Rectal smooth muscle tissue (tissue), 1 donor: Measurements from ENCODE around the gene MED9.

Experiments used
- H3K27ac ChIP-seq: one replicate; pipeline ENCODE4 v1.7.0; 2013; ENCODE audit warnings: low read depth, low read length, inconsistent platforms
- H3K27me3 ChIP-seq: one replicate; pipeline ENCODE4 v1.7.0; 2013; ENCODE audit warnings: low read length; ENCODE audit not compliant: control insufficient read depth, insufficient read depth
- H3K36me3 ChIP-seq: one replicate; pipeline ENCODE4 v1.7.0; 2013; ENCODE audit warnings: low read length; ENCODE audit not compliant: control insufficient read depth, insufficient read depth
- H3K4me1 ChIP-seq: one replicate; pipeline ENCODE4 v1.7.0; 2013; ENCODE audit warnings: low read length; ENCODE audit not compliant: control insufficient read depth, insufficient read depth
- H3K4me3 ChIP-seq: one replicate; pipeline ENCODE4 v1.7.0; 2013; ENCODE audit warnings: low read length
- H3K9ac ChIP-seq: one replicate; pipeline ENCODE4 v1.7.0; 2013; ENCODE audit warnings: low read length

Gene MED9

DNA sequence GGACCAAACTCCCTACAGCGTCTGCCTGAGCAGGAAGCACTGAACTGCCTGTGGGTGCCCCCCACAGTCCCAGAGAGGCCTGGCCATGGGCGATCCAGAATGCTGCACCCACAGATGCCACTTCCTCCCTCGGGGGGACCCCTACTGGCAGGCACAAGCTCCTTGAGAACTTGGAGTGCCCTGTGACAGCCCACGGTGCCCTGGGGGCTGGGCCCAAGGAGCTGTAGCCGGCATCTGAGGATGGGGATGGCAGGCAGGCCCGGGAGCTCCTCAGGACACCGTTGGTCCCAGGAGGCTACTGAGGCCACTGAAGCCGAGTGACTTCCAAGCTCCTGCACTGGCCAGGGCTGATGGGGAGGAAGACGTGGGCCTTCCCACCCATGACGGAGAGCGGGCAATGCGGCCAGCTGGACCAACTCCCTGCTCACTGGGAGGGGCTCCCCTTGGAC, 34.5 kb downstream of the MED9 start:
- H3K36me3 ChIP-seq: no peaks in the 10 kb centered on the region
- H3K9ac ChIP-seq: no peak overlapping the region
- no peaks in the 10 kb centered on the region for H3K27me3 ChIP-seq
- no peak overlapping the region for H3K27ac ChIP-seq
- no peak overlapping the region for H3K4me3 ChIP-seq
- H3K4me1 ChIP-seq: no peaks in the 10 kb centered on the region

DNA sequence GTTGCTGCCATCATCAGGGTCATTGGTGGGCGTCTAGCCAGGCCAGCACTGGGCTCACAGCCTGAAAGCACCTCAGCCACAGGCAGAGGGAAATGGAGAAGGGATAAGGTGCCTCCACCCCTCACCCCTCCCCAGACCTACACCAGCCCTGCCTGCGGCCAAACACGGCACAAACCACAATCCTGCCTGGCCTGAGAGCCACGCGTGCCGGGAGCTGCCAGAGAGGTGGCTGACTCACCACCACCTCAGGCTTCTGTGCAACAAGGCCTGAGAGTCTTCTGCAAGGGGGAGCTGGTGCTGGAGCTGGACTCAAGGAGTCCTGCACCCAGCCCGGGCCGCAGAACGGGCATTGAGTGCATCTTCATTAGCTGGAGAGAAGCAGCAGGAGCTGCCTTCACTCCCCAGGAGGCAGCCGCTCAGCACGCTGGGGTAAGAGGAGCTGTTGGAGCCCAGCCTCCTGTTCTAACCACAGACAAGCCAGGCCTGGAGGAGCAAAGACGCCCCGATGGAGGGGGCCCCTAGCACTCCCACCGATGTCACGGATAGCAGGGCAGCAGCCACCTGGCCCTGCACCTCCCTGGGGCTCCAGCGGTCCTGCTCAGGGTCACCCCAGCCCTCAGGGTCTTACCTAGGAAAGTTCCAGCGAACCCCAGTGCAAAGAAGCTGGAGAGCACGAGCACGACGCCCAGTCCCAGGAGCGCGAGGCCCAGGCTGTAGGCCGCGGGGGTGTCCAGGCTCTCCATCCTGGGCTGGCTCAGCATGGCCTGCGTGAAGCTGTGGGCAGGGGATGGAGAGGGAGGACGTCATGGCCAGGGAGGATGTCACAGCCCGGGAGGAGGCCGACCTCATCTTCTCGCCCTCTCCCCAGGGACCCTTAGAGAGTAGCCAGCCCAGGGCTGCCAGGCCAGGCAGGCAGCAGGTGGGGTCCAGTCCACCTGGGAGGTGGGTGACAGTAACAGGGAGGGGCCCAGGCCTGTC, 35.4 kb downstream of the MED9 start:
- Histone ChIP-seq H3K9ac (no peak overlapping the region), H3K36me3 (no peaks in the 10 kb centered on the region), H3K27ac (no peak overlapping the region), H3K4me1 (no peaks in the 10 kb centered on the region), H3K27me3 (no peaks in the 10 kb centered on the region), H3K4me3 (no peak overlapping the region)

DNA sequence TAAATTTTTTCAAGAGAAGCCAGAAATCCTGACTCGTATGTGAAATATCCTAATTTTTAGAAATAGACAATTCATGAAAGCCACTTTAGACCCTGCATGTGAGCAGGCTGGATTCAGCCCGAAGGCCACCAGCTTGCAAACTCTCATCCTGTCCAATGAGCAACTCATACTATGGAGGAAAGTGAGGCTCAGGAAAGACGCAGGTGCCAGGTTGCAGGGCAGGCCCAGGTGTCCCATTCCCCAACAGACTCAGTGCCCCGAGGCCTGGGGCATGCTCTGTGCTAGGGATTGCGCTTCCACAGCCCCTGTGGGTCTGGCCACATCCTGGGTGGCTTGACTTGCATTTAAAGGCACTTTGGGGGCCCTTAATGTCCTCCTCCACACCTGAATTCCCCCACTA, 36.1 kb downstream of the MED9 start:
- Histone ChIP-seq H3K9ac (no peak overlapping the region), H3K4me3 (no peak overlapping the region), H3K4me1 (no peaks in the 10 kb centered on the region), H3K36me3 (no peaks in the 10 kb centered on the region), H3K27ac (no peak overlapping the region), H3K27me3 (no peaks in the 10 kb centered on the region)

DNA sequence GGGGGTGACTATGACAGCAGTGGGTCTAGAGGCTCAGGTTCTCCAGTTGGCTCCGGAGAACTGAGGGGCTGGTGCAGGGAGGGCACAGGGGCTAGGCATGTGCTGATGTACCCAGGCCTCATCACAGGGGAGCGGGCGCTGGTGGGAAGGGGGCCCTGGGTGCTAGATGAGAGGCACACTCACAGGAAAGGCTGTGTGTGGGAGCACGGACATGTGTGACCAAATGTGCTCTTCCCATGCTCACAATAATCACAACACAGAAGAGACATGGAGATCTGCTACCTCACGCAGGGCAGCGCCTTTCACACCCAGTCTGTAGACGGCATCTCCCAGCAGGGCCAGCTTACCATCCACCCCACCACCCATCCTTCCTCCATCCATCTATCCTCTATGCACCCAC, 36.8 kb downstream of the MED9 start:
- Histone ChIP-seq H3K4me1 (no peaks in the 10 kb centered on the region), H3K36me3 (no peaks in the 10 kb centered on the region), H3K9ac (no peak overlapping the region), H3K27me3 (no peaks in the 10 kb centered on the region), H3K4me3 (no peak overlapping the region), H3K27ac (no peak overlapping the region)

DNA sequence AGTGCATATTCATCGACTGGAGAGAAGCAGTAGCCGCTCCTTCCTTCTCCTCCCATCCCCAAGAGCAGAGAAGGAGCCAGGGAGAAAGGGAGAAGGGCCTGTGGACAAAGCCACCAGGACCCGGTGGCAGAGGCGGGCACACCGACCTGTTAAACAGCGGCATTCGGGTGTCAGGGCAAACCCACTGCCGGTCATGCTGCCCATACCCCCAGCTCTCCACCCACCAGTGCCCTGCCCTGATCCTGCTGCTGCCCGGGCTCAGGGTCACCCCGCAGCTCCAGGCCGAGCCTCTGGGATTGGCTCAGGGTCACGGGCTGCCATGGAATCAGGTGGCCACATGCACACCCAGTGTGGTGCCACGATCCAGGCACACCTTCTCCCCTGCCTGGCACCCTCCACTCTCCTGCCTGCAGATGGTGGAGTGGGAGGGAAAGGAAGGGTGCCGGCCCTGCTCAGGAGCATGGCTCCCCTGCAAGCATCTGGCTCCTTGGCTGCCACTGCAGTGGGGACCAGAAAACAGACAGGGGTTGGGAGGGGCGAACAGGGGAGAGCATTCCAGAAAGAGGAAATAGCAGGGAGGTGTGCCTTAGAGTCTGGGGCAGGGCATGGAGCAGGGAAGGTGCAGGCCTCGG, 37.7 kb downstream of the MED9 start:
- Histone ChIP-seq H3K27me3 (no peaks in the 10 kb centered on the region), H3K4me1 (no peaks in the 10 kb centered on the region), H3K9ac (no peak overlapping the region), H3K27ac (no peak overlapping the region), H3K4me3 (no peak overlapping the region), H3K36me3 (no peaks in the 10 kb centered on the region)

DNA sequence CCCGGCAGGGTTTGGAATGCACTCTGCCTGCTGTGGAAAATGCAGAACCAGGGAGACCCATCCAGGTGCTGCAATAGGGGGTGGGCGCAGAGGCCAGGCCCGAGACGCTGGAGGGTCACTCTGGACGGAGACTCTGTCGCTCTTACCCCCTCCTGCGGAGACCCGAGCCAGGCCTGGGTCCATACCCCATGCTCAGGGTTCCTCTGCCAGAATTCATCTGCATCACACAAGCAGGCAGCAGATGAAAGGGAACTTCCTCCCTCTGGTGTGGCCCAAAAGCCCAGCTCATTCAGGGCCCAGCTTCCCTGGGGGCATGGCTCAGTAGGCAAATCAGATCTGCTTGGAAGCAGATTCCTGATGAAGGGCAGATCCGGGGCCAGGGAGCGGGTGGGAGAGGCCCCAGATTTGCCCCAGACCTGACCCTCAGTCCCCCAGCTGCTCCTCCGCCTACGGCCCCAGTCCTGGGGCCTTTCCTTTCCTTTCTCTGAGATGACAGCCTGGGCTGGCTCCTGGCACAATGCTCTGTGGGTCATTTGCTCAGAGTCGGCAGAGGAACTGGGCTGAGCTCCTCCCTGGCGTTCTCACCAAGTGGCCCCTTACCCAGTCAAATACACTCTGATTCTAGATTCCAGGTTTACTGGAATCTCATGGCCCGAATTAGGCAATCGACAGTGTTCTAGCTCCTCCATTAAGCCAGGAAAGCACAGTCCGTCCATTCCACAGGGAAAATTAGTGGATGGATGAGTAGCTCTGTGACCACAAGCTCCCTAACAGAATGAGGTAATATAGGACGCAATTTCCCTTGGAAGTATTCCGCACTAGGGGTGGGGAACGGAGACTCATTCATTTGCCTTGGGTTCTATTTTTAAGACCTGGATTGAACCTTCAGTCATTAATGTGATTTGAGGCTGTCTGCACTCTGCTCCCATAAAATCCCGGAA, 38.5 kb downstream of the MED9 start:
- H3K9ac ChIP-seq: no peak overlapping the region
- H3K27ac ChIP-seq: no peak overlapping the region
- no peaks in the 10 kb centered on the region for H3K27me3 ChIP-seq
- H3K4me3 ChIP-seq: no peak overlapping the region
- H3K36me3 ChIP-seq: no peaks in the 10 kb centered on the region
- H3K4me1 ChIP-seq: no peaks in the 10 kb centered on the region

DNA sequence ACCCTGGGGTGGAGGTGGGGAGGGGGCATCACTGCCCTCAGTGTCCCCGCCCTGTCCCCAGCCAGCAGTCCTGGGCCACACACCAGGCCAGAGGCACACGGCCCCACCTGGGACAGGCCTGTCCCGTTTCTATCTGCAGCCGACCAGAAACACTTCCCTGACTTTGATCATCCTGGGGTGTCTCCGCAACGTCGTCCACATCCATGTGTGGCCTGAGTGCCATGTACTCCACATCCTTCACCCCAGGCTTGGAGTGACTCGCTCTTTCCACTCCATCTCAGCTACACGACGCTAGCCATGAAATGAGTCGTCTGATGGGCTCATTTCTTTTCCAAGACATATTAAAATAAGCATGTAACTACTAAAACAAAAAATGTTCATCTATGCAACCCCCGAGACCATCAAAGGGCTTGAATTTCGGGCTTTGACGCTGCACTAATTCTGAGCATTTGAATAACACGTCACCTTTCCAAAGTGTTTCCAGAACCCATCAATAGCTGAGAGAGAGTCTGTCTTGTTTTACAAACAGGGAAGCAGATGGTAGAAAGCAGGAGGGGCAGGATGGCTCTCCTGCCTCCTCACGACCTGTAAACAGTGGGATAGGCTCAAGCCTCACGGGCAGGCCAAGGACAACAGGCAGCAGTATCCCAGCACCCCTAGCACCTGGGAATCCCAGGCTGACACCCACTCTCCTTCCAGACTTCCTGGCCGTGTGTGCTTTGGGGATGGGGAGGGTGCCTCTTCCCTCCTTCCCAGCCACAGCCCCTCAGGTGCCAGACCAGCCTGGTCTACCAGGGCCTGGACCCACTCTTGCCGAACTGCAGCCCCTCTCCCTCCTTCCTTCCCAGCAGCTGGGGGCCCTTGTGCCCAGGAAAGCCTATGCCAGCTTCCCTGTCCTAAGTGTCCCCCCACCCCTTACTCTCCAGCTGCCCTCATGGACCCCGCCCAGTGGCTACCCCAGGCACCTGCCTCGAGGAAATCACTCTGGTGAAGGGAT, 39.4 kb downstream of the MED9 start:
- Histone ChIP-seq H3K4me3 (no peak overlapping the region), H3K4me1 (no peaks in the 10 kb centered on the region), H3K27ac (no peak overlapping the region), H3K36me3 (no peaks in the 10 kb centered on the region), H3K9ac (no peak overlapping the region), H3K27me3 (no peaks in the 10 kb centered on the region)

DNA sequence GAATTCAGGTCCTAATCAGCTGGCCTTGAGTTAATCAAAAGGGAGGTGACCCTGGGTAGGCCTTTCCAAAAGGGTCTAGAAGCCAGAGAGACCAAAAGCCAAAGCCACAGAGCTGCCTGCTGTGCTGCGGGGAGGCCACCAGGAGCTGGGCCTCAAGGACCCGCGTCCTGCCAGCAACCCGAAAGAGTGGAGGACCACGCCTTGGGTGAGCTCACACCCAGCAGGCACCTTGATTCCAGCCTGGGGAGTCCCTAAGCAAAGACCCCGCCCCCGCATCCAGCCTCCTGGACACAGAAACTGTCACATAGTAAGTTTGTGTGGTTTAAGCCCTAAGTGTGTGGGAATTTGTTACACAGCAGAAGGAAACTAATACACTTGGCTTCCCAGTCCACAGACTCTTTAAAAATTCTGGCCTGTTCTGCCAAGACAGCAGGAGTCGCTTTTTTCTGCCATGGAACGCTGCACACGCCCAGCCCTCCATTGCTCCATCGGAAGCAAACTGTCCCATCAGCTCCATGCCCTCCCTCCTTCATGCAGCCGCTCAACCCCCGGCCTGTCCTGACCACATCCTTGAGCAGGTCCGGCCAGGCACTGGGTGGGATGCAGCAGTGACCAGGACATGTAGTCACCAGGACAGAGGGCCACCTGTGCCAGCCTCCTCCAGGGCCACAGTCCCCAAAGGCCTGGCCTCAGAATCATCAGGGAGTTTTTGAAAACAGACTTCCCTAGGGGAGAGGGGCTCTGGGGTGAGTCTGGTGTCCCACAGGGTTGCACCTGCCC, 40.3 kb downstream of the MED9 start:
- Histone ChIP-seq H3K27me3 (no peaks in the 10 kb centered on the region), H3K4me3 (no peak overlapping the region), H3K4me1 (no peaks in the 10 kb centered on the region), H3K36me3 (no peaks in the 10 kb centered on the region), H3K27ac (no peak overlapping the region), H3K9ac (no peak overlapping the region)

DNA sequence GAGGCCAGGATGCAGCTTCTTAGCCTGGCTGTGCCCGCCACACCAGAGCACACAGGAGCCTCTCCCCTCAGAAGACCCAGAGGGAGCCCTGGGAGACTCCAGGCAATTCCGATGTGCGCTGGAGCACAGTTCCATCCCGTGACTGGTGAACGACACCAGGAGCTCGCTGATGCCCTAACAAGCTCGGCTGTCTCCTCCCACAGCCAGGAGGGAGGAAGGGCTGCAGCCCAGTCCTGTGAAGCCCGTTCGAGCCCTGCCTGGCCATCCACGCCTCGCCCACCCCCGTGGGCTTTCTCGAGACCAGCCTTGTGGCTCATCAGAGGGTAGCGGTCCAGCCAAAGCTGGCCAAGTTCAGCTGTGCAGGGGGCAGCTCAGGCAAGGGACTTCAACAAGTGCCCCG, 41.2 kb downstream of the MED9 start:
- Histone ChIP-seq H3K4me3 (no peak overlapping the region), H3K36me3 (no peaks in the 10 kb centered on the region), H3K9ac (no peak overlapping the region), H3K27me3 (no peaks in the 10 kb centered on the region), H3K4me1 (no peaks in the 10 kb centered on the region), H3K27ac (no peak overlapping the region)

DNA sequence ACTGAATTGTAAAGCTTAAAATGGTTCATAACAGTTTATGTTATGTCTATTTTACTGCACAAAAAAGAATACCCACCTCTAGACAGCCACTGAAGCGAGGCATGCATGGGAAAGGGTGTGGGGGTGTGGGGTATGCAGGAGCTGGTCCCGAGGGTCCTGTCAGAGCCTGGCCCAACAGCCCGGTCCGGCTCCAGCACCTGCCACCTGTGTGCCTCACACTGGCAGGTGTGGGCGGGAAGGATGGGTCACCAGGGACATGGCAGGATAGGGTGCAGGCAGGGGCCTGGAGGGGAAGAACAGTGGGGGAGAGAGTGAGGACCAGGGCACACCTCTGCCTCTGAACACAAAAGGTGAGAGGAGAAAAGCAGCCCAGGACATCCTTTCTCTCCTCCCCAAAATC, 42.2 kb downstream of the MED9 start:
- H3K27me3 ChIP-seq: no peaks in the 10 kb centered on the region
- no peak overlapping the region for H3K4me3 ChIP-seq
- H3K36me3 ChIP-seq: no peaks in the 10 kb centered on the region
- no peak overlapping the region for H3K9ac ChIP-seq
- no peak overlapping the region for H3K27ac ChIP-seq
- no peaks in the 10 kb centered on the region for H3K4me1 ChIP-seq

DNA sequence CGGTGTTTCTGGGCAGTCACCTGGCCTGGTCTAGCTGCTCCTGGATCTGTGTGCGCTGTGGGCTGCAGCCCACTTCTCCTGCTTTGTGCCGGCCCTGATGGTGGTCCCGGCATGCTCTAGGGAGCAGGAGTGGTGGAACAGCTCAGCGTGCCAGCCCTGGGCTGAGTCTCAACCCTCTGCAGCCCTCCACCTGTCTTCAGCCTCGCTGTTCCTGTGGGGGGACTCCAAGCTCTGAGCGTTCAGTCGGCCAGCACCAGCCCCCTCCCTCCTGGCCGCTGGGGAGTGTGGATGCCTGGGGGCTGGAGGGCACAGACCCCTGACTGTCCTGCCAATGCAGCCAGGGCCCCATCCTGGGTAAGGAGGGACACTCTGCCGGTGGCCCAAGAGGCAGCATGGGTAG, 43.1 kb downstream of the MED9 start:
- Histone ChIP-seq H3K9ac (no peak overlapping the region), H3K4me1 (no peaks in the 10 kb centered on the region), H3K36me3 (no peaks in the 10 kb centered on the region), H3K27me3 (no peaks in the 10 kb centered on the region), H3K27ac (no peak overlapping the region), H3K4me3 (no peak overlapping the region)
